OCI-LY7 (cell line): ENCODE measurements around the gene CPNE2. TPM values are rescaled to one million over a fixed set of nuclear protein-coding genes. Genes with fewer than 3 reads are reported as not detected.

ENCODE experiments used
- BruUV-seq: library from RNA; stranded (reverse); fragments of 400-500 nt; replicated peaks from 2 replicates; lab custom pipeline; 2021; lab: Mats Ljungman, UMichigan
- CTCF ChIA-PET: fragments of 300-600 bp; sonication (Branson Sonifier 250); formaldehyde crosslinking; loops from one replicate; lab custom pipeline; 2022; ENCODE audit warnings: antibody characterized with exemption; ENCODE audit not compliant: unreplicated experiment; lab: Charles Lee
- POLR2A ChIA-PET: fragments of 300-600 bp; sonication (Branson Sonifier 250); formaldehyde crosslinking; loops from one replicate; lab custom pipeline; 2022; ENCODE audit warnings: antibody characterized with exemption; lab: Charles Lee
- DNase-seq: peaks from one replicate; pipeline ENCODE4 v3.0.0-alpha.2; 2015; ENCODE audit warnings: low spot score
- H2AFZ ChIP-seq: fragments of 200-600 bp; sonication (generic), shearing (Covaris generic); 2 replicates; pipeline ENCODE4 v1.6.1; 2014; ENCODE audit warnings: mild to moderate bottlenecking, antibody characterized with exemption, low read length, moderate library complexity
- H3K27ac ChIP-seq: fragments of 200-600 bp; sonication (generic); 2 replicates; pipeline ENCODE4 v1.5.1; 2014; ENCODE audit warnings: mixed run types, low read depth, mild to moderate bottlenecking, moderate library complexity, low read length, inconsistent platforms; ENCODE audit not compliant: poor library complexity, severe bottlenecking
- H3K36me3 ChIP-seq: fragments of 200-600 bp; sonication (generic); 2 replicates; pipeline ENCODE4 v1.6.1; 2014; ENCODE audit warnings: mild to moderate bottlenecking, antibody characterized with exemption, low read length, moderate library complexity, mixed read lengths; ENCODE audit not compliant: insufficient read depth
- H3K4me1 ChIP-seq: fragments of 200-600 bp; sonication (generic); 2 replicates; pipeline ENCODE4 v1.5.1; 2014; ENCODE audit warnings: mild to moderate bottlenecking, low read length; ENCODE audit not compliant: insufficient read depth, poor library complexity, severe bottlenecking
- H3K4me2 ChIP-seq: fragments of 200-600 bp; sonication (generic); 2 replicates; pipeline ENCODE4 v1.6.1; 2014; ENCODE audit warnings: mild to moderate bottlenecking, low read length
- H3K4me3 ChIP-seq: fragments of 200-600 bp; sonication (generic); 2 replicates; pipeline ENCODE4 v1.5.1; 2014; ENCODE audit warnings: mild to moderate bottlenecking, low read depth, low read length; ENCODE audit not compliant: poor library complexity, severe bottlenecking
- H3K79me2 ChIP-seq: fragments of 200-600 bp; sonication (generic); 2 replicates; pipeline ENCODE4 v1.6.1; 2016; ENCODE audit warnings: low read depth, mild to moderate bottlenecking, low read length, moderate library complexity, mixed read lengths; ENCODE audit not compliant: insufficient read depth
- H3K9me2 ChIP-seq: fragments of 200-600 bp; sonication (generic); 2 replicates; pipeline ENCODE4 v1.6.1; 2016; ENCODE audit warnings: mild to moderate bottlenecking, low read length, mixed read lengths; ENCODE audit not compliant: insufficient read depth
- H3K9me3 ChIP-seq: fragments of 200-600 bp; sonication (generic); 2 replicates; pipeline ENCODE4 v1.6.1; 2014; ENCODE audit warnings: mild to moderate bottlenecking, mixed run types, low read length, mixed read lengths
- H4K20me1 ChIP-seq: fragments of 200-600 bp; sonication (generic); 2 replicates; pipeline ENCODE4 v1.6.1; 2014; ENCODE audit warnings: mild to moderate bottlenecking, antibody characterized with exemption, low read length, moderate library complexity, mixed read lengths; ENCODE audit not compliant: insufficient read depth
- CTCF ChIP-seq: fragments of 200-600 bp; sonication (generic); conservative IDR thresholded peaks from 2 replicates; pipeline ENCODE4 v1.5.1; 2014; ENCODE audit warnings: mild to moderate bottlenecking, antibody characterized with exemption, low read length, moderate library complexity, mixed read lengths
- EZH2phosphoT487 ChIP-seq: fragments of 200-600 bp; sonication (generic); IDR thresholded peaks from 2 replicates; pipeline ENCODE4 v1.6.1; 2018; ENCODE audit warnings: low read depth, borderline replicate concordance, mild to moderate bottlenecking, mixed run types, antibody characterized with exemption, low read length, moderate library complexity, mixed read lengths
- intact Hi-C: fragments of 100-400 bp; cut with micrococcal nuclease; formaldehyde crosslinking; loops from one replicate; pipeline ENCODE4 v1.10.0; 2022; ENCODE audit not compliant: unreplicated experiment
- total RNA-seq, 2 experiments: library from RNA; depleted of rRNA in 1 of 2; stranded (reverse); fragments of >200 nt in 1 of 2; shearing (Covaris generic) in 1 of 2; gene quantifications; 2 replicates each; pipeline ENCODE4 v1.2.3, GENCODE V29; 2014 to 2022

The CPNE2 gene
- total RNA-seq, 2 experiments from 2014 or later: 14.4 to 44.7 TPM

DNA sequence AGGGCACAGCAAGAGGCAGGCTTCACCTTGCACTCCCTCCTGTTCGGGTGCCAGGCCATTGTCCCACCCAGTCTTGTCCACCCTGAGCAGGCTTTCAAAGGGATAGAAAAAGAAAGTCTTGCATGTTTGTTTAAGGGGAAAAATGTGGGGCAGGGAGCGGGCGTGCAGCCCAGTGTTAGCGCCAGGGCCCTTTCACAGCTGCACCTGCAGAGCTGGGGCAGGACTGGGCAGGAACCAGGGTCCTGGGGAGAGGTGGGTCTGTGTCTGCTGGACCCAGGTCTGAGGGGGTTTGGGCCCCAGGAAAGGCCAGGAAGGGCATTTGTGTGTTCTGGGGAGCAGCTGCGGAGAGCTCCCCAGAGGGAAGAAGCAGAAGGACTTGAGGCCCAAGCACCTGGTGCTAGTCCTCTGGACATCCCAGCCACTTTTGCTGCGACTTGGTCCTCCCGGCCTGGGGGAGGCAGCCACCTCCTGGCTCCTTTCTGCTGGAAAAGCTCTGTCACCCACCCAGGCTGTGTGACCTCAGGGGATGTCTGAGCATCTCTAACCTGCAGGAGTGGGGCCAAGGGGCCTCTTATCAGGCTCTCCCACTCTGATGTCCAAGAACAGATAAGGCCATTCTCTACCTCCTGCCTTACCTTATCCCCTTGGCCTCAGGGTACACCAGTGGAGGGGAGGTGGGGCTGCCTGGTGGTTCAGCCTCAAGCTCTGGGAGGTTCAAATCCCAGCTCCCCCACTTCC is 48.7 kb downstream of the CPNE2 start:
- Histone ChIP-seq H3K4me2 (peak overlapping the region; percentile 52), H2AFZ (peak overlapping the region; percentile 28; the same call in 1 of the 2 replicates), H3K27ac (peak overlapping the region; percentile 71), H4K20me1 (no peaks in the 10 kb centered on the region), H3K4me1 (peaks cover 50% of the 10 kb centered on the region), H3K9me2 (no peaks in the 10 kb centered on the region), H3K9me3 (no peaks in the 10 kb centered on the region), H3K36me3 (no peaks in the 10 kb centered on the region), H3K79me2 (no peaks in the 10 kb centered on the region), H3K4me3 (peak overlapping the region; percentile 7)
- TF ChIP-seq CTCF (no peak), EZH2phosphoT487 (no peak)
- intact Hi-C loops: no loop called here
- ChIA-PET CTCF (interaction anchor here (0.9 kb wide), 1 partner anchor 11 kb away, joined by 3 read pairs; no protein-coding TSS in a partner anchor), POLR2A (interaction anchor here (0.6 to 1.5 kb wide), 3 partner anchors 33 to 118 kb away, joined by 3 to 5 read pairs (median 5); partner anchors contain the start of gene RSPRY1)
- BruUV-seq: no TSS peak
- no peak for DNase-seq

DNA sequence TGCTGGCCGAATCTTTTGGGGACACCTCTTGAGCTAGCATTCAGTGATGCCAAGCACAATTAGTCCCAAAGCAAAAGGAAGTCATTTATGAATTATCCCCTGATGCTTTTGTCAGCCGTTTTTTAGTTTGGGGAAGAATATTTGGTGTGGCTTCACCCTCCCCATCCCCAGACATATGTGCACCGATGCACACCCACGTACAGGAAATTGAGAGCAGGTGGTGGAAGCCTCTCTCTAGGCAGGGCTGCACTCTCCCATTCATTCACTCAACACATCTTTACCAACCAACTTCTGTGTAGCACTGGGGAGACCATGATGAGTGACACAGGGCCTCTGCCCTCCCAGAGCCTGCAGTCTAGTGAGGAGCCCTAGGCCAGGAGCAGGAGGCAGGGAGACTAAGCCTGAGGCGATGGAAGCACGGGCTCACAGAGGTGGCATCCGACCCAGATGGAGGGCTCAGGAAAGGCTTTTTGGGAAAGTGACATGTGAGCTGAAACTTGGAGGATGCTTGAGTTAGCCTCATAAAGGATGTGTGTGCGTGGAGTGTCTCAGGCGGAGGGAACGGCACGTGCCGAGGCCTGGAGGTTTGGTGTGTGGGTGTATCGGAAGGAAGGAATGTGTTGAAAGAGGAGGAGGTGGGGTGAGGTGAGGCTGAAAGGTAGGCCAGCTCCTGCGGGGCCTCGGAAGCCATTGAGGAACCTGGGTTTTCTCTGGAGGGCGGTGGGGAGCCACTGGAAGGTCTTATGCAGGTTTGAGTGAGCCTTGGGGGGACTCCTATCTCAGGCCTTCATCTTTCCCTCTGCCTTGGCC is 49.6 kb downstream of the CPNE2 start:
- peak overlapping the region; percentile 28; the same call in 1 of the 2 replicates for H2AFZ ChIP-seq
- peak overlapping the region; percentile 52 for H3K4me2 ChIP-seq
- peak; percentile 84 for DNase-seq
- no peak for TF ChIP-seq EZH2phosphoT487
- peaks cover 54% of the 10 kb centered on the region for H3K4me1 ChIP-seq
- H3K9me2 ChIP-seq: no peaks in the 10 kb centered on the region
- BruUV-seq: no TSS peak
- intact Hi-C loops: no loop called here
- ChIA-PET CTCF (interaction anchor here (0.9 to 1.0 kb wide), 2 partner anchors 11 to 100 kb away, joined by 3 read pairs; no protein-coding TSS in a partner anchor), POLR2A (interaction anchor here (0.6 to 1.5 kb wide), 4 partner anchors 33 to 511 kb away, joined by 3 to 5 read pairs (median 4); partner anchors contain the start of gene RSPRY1)
- no peaks in the 10 kb centered on the region for H3K9me3 ChIP-seq
- no peaks in the 10 kb centered on the region for H3K79me2 ChIP-seq
- H3K36me3 ChIP-seq: no peaks in the 10 kb centered on the region
- H3K4me3 ChIP-seq: peak overlapping the region; percentile 7
- no peaks in the 10 kb centered on the region for H4K20me1 ChIP-seq
- H3K27ac ChIP-seq: peak overlapping the region; percentile 71
